GM12878 (cell line): ENCODE measurements around the gene ACSM6.

ENCODE experiments used
- CTCF ChIP-seq, 3 experiments: IDR thresholded peaks in 2 of 3; conservative IDR thresholded peaks in 1 of 3; 2 replicates each; pipeline ENCODE4 v1.5.1; 2011; ENCODE audit warnings: low read depth in 3 of 3, low read length in 3 of 3, mild to moderate bottlenecking in 3 of 3, control low read depth in 2 of 3, moderate library complexity in 2 of 3, inconsistent platforms in 1 of 3, mixed read lengths in 1 of 3; ENCODE audit not compliant: control insufficient read depth in 2 of 3, insufficient read depth in 1 of 3; ENCODE audit errors: extremely low read depth in 1 of 3
- E2F8 ChIP-seq: fragments of 450-650 bp; IDR thresholded peaks from 2 replicates; pipeline ENCODE4 v1.6.1; 2018; ENCODE audit warnings: mild to moderate bottlenecking, low read depth, moderate library complexity; ENCODE audit not compliant: partially characterized antibody
- ELK1 ChIP-seq: IDR thresholded peaks from 2 replicates; pipeline ENCODE4 v1.6.1; 2012; ENCODE audit warnings: low read depth, low read length, improper control_type of control experiment
- ETV6 ChIP-seq, 2 experiments: fragments of 450-650 bp in 1 of 2; IDR thresholded peaks in 1 of 2; conservative IDR thresholded peaks in 1 of 2; 2 replicates each; pipeline ENCODE4 v1.6.1; 2014; ENCODE audit warnings: antibody characterized with exemption in 1 of 2, borderline replicate concordance in 1 of 2, low read depth in 1 of 2, mild to moderate bottlenecking in 1 of 2, moderate library complexity in 1 of 2
- FOS ChIP-seq: IDR thresholded peaks from 3 replicates; pipeline ENCODE4 v1.6.1; 2011; ENCODE audit warnings: borderline replicate concordance; ENCODE audit not compliant: insufficient read length; ENCODE audit errors: extremely low read depth
- KDM1A ChIP-seq: fragments of 200-600 bp; sonication (generic); IDR thresholded peaks from 2 replicates; pipeline ENCODE4 v1.6.1; 2016; ENCODE audit warnings: borderline replicate concordance
- MAX ChIP-seq: IDR thresholded peaks from 2 replicates; pipeline ENCODE4 v1.6.1; 2012; ENCODE audit warnings: low read depth, low read length, improper control_type of control experiment
- POLR2AphosphoS5 ChIP-seq: IDR thresholded peaks from 2 replicates; pipeline ENCODE4 v1.6.1; 2011; ENCODE audit warnings: mild to moderate bottlenecking, low read length, inconsistent platforms
- SUZ12 ChIP-seq: fragments of 200-600 bp; sonication (generic); IDR thresholded peaks from one replicate; pipeline ENCODE4 v1.6.1; 2018; ENCODE audit warnings: antibody characterized with exemption, mild to moderate bottlenecking; ENCODE audit not compliant: unreplicated experiment
- ZBTB11 ChIP-seq: fragments of 450-650 bp; formaldehyde crosslinking; IDR thresholded peaks from 2 replicates; pipeline ENCODE4 v1.5.0; 2022; ENCODE audit warnings: mild to moderate bottlenecking, missing genetic modification characterization

- no peak for TF ChIP-seq ETV6 (conservative IDR thresholded peaks at IDR 0.05 in 1 of 2, IDR thresholded peaks at IDR 0.05 in 1 of 2; ENCODE audit: borderline replicate concordance in 1 of 2, low read depth in 1 of 2)
- TF ChIP-seq CTCF (IDR thresholded peaks at IDR 0.05 in 2 of 3, conservative IDR thresholded peaks at IDR 0.05 in 1 of 3; ENCODE audit: control insufficient read depth in 2 of 3, extremely low read depth in 1 of 3, insufficient read depth in 1 of 3, low read depth in 3 of 3, low read length in 3 of 3), result no peak
- no peak for TF ChIP-seq E2F8
- TF ChIP-seq ELK1, result no peak
- TF ChIP-seq POLR2AphosphoS5, result no peak
- no peak for TF ChIP-seq MAX
- no peak for TF ChIP-seq ZBTB11 (CRISPR knock-in tag)
- no peak for TF ChIP-seq SUZ12
- TF ChIP-seq KDM1A, result no peak
- no peak for TF ChIP-seq FOS
Measured at GRCh38 chr10:95234951-95235350, 40.9 kb downstream of the ACSM6 start.
